Peyer's patch (tissue), 4 donors: ENCODE results near the gene IRF8. TPM values are rescaled to one million over a fixed set of nuclear protein-coding genes. Genes with fewer than 3 reads are reported as not detected.

ENCODE experiments used
- DNase-seq, 3 donors: peaks; one replicate each; pipeline ENCODE4 v3.0.0-alpha.2; 2017 to 2019
- H3K27ac ChIP-seq, 4 donors: fragments of 200-600 bp; sonication (generic); one replicate each; pipeline ENCODE4 v1.5.1; 2016 to 2019
- H3K27me3 ChIP-seq, 2 donors: fragments of 200-600 bp; sonication (generic); one replicate each; pipeline ENCODE4 v1.5.1; 2019
- H3K36me3 ChIP-seq, 3 donors: fragments of 200-600 bp; sonication (generic); one replicate each; pipeline ENCODE4 v1.5.1; 2016 to 2019
- H3K4me1 ChIP-seq, 4 donors: fragments of 200-600 bp; sonication (generic); one replicate each; pipeline ENCODE4 v1.5.1; 2016 to 2019
- H3K4me3 ChIP-seq, 4 donors: fragments of 200-600 bp; sonication (generic); 1 replicate in 3 of 4; 2 replicates in 1 of 4; pipeline ENCODE4 v1.5.1; 2016 to 2019; ENCODE audit warnings: mild to moderate bottlenecking in 1 of 4
- H3K9me3 ChIP-seq, 4 donors: fragments of 200-600 bp; sonication (generic); one replicate each; pipeline ENCODE4 v1.5.1; 2016 to 2019; ENCODE audit warnings: mild to moderate bottlenecking in 1 of 4
- POLR2A ChIP-seq, 2 donors: fragments of 450-650 bp; IDR thresholded peaks; one replicate each; pipeline ENCODE4 v1.5.1; 2017; ENCODE audit warnings: antibody characterized with exemption in 2 of 2, mild to moderate bottlenecking in 2 of 2, moderate library complexity in 2 of 2
- total RNA-seq, 4 donors: library from RNA; depleted of rRNA; stranded (reverse); fragments of >200 nt; gene quantifications; one replicate each; pipeline ENCODE4 v1.1.0, GENCODE V29; 2016
- TF ChIP-seq, protein P1 (sequence below), 6 experiments: fragments of 450-650 bp in 4 of 6; fragments of 200-600 bp in 2 of 6; sonication (generic) in 1 of 6; IDR thresholded peaks; one replicate each; pipeline ENCODE4 v1.5.1; 2017 to 2019; ENCODE audit warnings: antibody characterized with exemption in 6 of 6, mild to moderate bottlenecking in 3 of 6, moderate library complexity in 1 of 6

Gene IRF8
- total RNA-seq, 4 donors from 2014 or later = 39.8 to 191 (median 93.2) TPM

DNA sequence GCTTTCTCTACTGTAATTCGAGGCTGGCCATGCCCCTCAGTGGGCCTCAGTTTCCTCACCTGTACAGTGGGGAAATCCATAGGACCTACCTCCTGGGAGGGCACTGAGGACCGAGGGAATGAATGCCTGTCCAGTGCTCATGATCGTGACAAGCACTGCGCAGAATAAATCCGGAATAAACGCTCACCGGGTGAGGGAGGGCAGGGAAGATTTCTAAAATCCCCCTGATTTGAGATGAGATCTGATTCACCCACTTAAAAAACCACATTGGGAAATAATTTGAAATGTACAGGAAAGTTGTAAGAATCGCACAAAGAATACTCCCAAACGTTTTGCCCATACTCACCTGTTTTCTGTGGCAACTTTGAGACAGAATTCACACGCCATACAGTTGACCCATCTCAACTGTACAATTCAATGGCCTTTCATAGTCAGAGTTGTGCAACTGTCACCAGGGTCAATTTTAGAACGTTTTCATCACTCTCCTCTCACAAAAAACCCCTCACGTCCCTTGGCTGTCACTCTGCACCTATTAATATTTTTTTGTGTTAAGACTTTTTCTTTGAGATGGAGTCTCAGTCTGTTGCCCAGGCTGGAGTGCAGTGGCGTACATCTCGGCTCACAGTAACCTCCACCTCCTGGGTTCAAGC, 49.8 kb downstream of the IRF8 start:
- Histone ChIP-seq H3K9me3 (no peaks in the 10 kb centered on the region), H3K4me3 (no peak overlapping the region), H3K27me3 (no peaks in the 10 kb centered on the region), H3K4me1 (peaks cover 0 to 14% (median 5%) of the 10 kb centered on the region in 4 donors), H3K27ac (peak overlapping the region in 1 of 4 donors; percentile 72), H3K36me3 (no peaks in the 10 kb centered on the region)
- TF ChIP-seq, protein P1, sequence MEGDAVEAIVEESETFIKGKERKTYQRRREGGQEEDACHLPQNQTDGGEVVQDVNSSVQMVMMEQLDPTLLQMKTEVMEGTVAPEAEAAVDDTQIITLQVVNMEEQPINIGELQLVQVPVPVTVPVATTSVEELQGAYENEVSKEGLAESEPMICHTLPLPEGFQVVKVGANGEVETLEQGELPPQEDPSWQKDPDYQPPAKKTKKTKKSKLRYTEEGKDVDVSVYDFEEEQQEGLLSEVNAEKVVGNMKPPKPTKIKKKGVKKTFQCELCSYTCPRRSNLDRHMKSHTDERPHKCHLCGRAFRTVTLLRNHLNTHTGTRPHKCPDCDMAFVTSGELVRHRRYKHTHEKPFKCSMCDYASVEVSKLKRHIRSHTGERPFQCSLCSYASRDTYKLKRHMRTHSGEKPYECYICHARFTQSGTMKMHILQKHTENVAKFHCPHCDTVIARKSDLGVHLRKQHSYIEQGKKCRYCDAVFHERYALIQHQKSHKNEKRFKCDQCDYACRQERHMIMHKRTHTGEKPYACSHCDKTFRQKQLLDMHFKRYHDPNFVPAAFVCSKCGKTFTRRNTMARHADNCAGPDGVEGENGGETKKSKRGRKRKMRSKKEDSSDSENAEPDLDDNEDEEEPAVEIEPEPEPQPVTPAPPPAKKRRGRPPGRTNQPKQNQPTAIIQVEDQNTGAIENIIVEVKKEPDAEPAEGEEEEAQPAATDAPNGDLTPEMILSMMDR (IDR thresholded peaks at IDR 0.05) = no peak
- TF ChIP-seq POLR2A (IDR thresholded peaks at IDR 0.05) = no peak
- no peak for DNase-seq

DNA sequence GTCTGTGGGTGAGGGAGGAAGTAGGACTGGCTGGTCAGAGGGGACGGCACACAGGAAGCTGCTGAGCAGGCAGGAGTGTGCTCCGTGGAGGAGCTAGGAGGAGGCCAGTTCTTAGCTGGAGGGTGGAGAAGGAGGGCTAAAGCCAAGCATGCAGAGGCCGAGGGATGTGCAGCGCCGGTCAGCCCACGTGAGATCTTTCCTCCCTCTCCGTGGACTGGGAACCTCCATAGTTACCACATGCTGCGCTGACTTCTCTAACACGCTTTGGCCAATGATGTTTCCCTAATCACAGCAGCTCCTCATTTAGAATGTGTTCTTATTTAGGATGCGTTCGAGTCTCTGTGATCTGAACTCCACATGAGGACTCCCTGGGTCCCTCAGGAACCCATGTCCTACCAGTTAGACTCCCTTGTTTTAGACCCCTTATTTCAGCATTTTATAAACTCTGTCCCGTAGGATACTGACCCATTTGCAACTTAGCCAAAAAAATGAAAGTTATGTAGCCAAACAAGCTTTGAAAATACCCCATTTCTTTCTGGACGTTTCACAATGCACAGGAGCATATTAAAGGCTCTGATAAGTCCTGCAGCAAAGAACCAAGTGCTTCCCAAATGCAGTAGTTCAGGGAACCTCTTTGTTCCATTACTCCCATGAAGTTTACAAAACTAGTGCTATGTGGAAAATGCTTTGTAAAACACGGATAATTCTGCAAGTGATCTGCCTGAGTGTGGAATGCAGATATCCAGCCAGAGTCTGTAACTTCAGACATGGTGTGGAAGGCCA, 51.4 kb downstream of the IRF8 start:
- Histone ChIP-seq H3K9me3 (no peaks in the 10 kb centered on the region), H3K27me3 (no peaks in the 10 kb centered on the region), H3K4me1 (peaks cover 0 to 14% (median 5%) of the 10 kb centered on the region in 4 donors), H3K27ac (no peak overlapping the region), H3K4me3 (no peak overlapping the region), H3K36me3 (no peaks in the 10 kb centered on the region)
- TF ChIP-seq, protein P1 (IDR thresholded peaks at IDR 0.05) = no peak
- TF ChIP-seq POLR2A (IDR thresholded peaks at IDR 0.05) = no peak
- no peak for DNase-seq

DNA sequence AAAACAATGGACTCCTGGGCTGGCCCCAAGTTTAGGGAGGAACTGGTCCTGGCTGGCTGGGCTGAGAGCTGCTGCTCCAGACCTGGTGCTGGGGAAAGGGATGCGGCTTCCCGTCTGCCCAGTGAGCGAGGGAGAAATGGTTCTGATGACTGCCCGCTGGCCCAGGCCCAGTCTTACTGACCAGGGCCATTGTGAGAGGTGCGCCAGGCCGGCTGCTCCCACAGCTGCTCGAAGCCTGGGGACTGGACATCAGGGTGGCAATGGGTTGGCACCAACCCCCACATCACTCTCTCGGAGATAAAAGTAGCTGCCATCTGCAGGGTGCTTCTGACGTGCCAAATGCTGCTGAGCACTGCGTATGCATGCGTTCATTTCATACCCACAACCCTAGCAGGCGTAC, 53.2 kb downstream of the IRF8 start:
- no peak for DNase-seq
- H3K27ac ChIP-seq = no peak overlapping the region
- H3K4me1 ChIP-seq = peaks cover 0 to 10% (median 4%) of the 10 kb centered on the region in 4 donors
- no peaks in the 10 kb centered on the region for H3K27me3 ChIP-seq
- TF ChIP-seq, protein P1 (IDR thresholded peaks at IDR 0.05) = no peak
- no peak for TF ChIP-seq POLR2A (IDR thresholded peaks at IDR 0.05)
- no peak overlapping the region for H3K4me3 ChIP-seq
- no peaks in the 10 kb centered on the region for H3K9me3 ChIP-seq
- H3K36me3 ChIP-seq = no peaks in the 10 kb centered on the region

DNA sequence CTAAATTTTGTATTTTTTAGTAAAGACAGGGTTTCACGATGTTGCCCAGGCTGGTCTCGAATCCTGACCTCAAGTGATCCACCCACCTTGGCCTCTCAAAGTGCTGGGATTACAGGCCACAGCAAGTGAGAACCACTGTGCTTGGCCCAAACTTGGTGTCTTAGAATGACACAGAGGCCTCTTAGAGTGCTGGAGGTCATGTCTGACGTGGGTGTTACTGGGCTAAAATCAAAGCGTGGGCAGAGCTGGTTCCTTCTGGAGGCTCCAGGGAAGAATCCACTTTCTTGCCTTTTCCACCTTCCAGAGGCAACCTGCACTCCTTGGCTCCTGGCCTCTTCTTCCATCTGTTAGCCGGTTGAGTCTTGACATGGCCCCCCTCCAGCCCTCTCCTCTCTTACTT, 53.8 kb downstream of the IRF8 start:
- peaks cover 0 to 7% (median 3%) of the 10 kb centered on the region in 4 donors for H3K4me1 ChIP-seq
- no peaks in the 10 kb centered on the region for H3K36me3 ChIP-seq
- no peak for DNase-seq
- H3K9me3 ChIP-seq = no peaks in the 10 kb centered on the region
- no peak overlapping the region for H3K4me3 ChIP-seq
- no peaks in the 10 kb centered on the region for H3K27me3 ChIP-seq
- H3K27ac ChIP-seq = no peak overlapping the region
- no peak for TF ChIP-seq POLR2A (IDR thresholded peaks at IDR 0.05)
- TF ChIP-seq, protein P1 (IDR thresholded peaks at IDR 0.05) = no peak

DNA sequence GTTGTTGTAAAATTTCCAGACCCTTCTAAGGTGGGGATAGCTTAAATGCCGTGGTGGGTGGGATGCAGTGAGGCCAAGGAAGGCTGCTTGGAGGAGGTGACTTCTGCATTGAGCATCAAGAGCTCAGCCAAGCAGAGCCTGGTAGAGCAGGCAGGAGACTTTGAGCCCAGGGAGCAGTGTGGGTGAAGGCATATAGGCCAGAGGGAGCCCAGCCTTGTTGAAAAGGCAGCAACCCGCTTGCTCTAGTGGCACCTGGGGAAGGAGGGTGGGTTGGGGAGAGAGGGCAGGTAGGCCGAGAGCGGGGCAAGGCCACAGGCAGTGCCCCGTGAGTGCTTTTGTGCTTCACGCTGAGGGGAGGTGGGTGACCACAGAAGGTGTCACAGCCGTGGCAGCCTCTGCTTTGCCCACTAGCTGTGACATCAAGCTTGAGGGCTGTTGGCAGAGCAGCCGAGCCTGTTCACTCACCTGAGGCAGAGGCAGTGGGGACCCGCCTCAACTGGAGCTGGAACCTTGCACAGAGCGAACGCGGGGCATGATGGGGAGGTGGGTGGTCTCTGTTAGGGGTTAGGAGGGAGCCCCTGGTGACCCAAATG, 56.1 kb downstream of the IRF8 start:
- TF ChIP-seq, protein P1 (IDR thresholded peaks at IDR 0.05) = no peak
- no peak for TF ChIP-seq POLR2A (IDR thresholded peaks at IDR 0.05)
- H3K9me3 ChIP-seq = no peaks in the 10 kb centered on the region
- H3K36me3 ChIP-seq = no peaks in the 10 kb centered on the region
- no peak overlapping the region for H3K4me3 ChIP-seq
- H3K27me3 ChIP-seq = no peaks in the 10 kb centered on the region
- DNase-seq = no peak
- H3K27ac ChIP-seq = no peak overlapping the region
- peaks cover 0 to 1% (median 0%) of the 10 kb centered on the region in 4 donors for H3K4me1 ChIP-seq
